Measurements from ENCODE around the gene TEKT1. TPM values are rescaled to one million over a fixed set of nuclear protein-coding genes. Genes with fewer than 3 reads are reported as not detected.

Gene TEKT1
- total RNA-seq, 1 experiment from 2014 or later = not detected

DNA sequence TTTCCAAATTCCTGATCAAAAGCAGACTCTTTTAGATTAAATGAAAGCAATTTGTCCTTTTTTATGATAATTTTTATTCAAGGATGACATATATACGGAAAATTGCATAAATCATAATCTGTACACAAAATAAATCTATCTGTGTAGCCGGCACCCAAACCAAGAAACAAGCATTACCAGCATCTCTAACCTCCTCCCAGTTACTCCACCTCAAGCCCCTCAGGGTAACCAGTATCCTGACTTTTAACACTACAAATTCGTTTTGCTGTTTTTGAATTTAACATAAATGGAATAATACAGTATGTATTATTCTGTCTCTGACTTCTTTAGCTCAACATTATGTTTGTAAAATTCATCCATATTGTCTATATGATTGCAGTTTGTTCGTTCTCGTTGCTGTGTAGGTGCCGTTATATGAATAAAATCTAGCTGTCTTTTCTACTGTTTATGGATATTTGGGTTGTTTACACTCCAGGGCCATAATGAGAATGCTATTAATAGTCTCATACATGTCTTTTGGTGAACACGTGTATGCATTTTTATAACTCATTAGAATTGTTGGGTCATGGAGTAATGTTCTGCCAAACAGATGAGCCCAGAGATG, 1.0 kb downstream of the TEKT1 start:
- H2AFZ ChIP-seq (ENCODE audit: low read length) = no peak overlapping the region
- H3K14ac ChIP-seq (ENCODE audit: insufficient read depth, low read length) = no peak overlapping the region
- no peaks in the 10 kb centered on the region for H3K9me3 ChIP-seq (ENCODE audit: control insufficient read depth, low read depth, low read length)
- peaks cover 5% of the 10 kb centered on the region for H3K23me2 ChIP-seq (ENCODE audit: insufficient read length, low read depth, low read length, poor library complexity, severe bottlenecking)
- peaks cover 3% of the 10 kb centered on the region in 2 experiments; a peak in 1 of 4 replicates for H3K4me1 Mint-ChIP-seq
- H4K20me1 ChIP-seq (ENCODE audit: control insufficient read depth, insufficient read depth, insufficient read length) = no peaks in the 10 kb centered on the region
- H2BK5ac ChIP-seq (ENCODE audit: insufficient read length, low read length) = no peak overlapping the region
- H3K9ac ChIP-seq (ENCODE audit: extremely low read depth, insufficient read length, low read length) = no peak overlapping the region
- H4K5ac ChIP-seq (ENCODE audit: insufficient read length, low read depth, low read length) = no peak overlapping the region
- no peaks in the 10 kb centered on the region for H3K36me3 Mint-ChIP-seq (ENCODE audit: insufficient read depth in 1 of 3, low read depth in 3 of 3)
- H3T11ph ChIP-seq (ENCODE audit: low read length) = no peak overlapping the region
- H3K27me3 Mint-ChIP-seq (ENCODE audit: low read depth) = peaks cover 61% of the 10 kb centered on the region
- H3K18ac ChIP-seq (ENCODE audit: insufficient read length, low read depth, low read length) = no peak overlapping the region
- no peaks in the 10 kb centered on the region for H3K79me2 ChIP-seq (ENCODE audit: insufficient read depth, low read length)
- no peak overlapping the region for H4K8ac ChIP-seq (replicated peaks; ENCODE audit: insufficient read length, low read depth, low read length)
- no peak overlapping the region for H2BK15ac ChIP-seq (ENCODE audit: low read depth, low read length)
- no peak overlapping the region for H3K56ac ChIP-seq (ENCODE audit: insufficient read length, low read depth, low read length)
- no peaks in the 10 kb centered on the region for H3K79me1 ChIP-seq (ENCODE audit: insufficient read depth, low read depth, low read length, poor library complexity, severe bottlenecking)
- H3K4me3 Mint-ChIP-seq = no peak overlapping the region
- no peak overlapping the region for H2AK5ac ChIP-seq (ENCODE audit: insufficient read length, low read length)
- peaks cover 4% of the 10 kb centered on the region; the same call in 1 of the 2 replicates for H3K27me3 ChIP-seq (ENCODE audit: insufficient read depth, low read length)
- no peak overlapping the region for H2BK12ac ChIP-seq (ENCODE audit: insufficient read length, low read depth, low read length)
- H2BK120ac ChIP-seq (ENCODE audit: low read depth, low read length, poor library complexity, severe bottlenecking) = no peak overlapping the region
- H3K4ac ChIP-seq (ENCODE audit: low read depth, low read length) = no peak overlapping the region
- no peak overlapping the region for H2BK20ac ChIP-seq (ENCODE audit: low read depth, low read length, poor library complexity, severe bottlenecking)
- WGBS (ENCODE audit: extremely low coverage, insufficient read length, low lambda C conversion rate) = no CpG with 5 or more reads among the region's 7 CpGs
- H4K91ac ChIP-seq (ENCODE audit: insufficient read length, low read depth, low read length) = no peak overlapping the region
- H3K27ac ChIP-seq (ENCODE audit: insufficient read length, low read depth, low read length) = no peak overlapping the region
- DNase-seq = no peak
- no peak overlapping the region for H3K4me2 ChIP-seq (ENCODE audit: insufficient read depth, insufficient read length, low read length)
- no peaks in the 10 kb centered on the region for H3K9me3 Mint-ChIP-seq
- TF ChIP-seq, protein P1, sequence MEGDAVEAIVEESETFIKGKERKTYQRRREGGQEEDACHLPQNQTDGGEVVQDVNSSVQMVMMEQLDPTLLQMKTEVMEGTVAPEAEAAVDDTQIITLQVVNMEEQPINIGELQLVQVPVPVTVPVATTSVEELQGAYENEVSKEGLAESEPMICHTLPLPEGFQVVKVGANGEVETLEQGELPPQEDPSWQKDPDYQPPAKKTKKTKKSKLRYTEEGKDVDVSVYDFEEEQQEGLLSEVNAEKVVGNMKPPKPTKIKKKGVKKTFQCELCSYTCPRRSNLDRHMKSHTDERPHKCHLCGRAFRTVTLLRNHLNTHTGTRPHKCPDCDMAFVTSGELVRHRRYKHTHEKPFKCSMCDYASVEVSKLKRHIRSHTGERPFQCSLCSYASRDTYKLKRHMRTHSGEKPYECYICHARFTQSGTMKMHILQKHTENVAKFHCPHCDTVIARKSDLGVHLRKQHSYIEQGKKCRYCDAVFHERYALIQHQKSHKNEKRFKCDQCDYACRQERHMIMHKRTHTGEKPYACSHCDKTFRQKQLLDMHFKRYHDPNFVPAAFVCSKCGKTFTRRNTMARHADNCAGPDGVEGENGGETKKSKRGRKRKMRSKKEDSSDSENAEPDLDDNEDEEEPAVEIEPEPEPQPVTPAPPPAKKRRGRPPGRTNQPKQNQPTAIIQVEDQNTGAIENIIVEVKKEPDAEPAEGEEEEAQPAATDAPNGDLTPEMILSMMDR (conservative IDR thresholded peaks at IDR 0.05) = no peak
- H3K27ac Mint-ChIP-seq = no peak overlapping the region
- H3K4me1 ChIP-seq (ENCODE audit: insufficient read depth, low read length) = no peaks in the 10 kb centered on the region
- no peak overlapping the region for H3K23ac ChIP-seq (ENCODE audit: insufficient read length, low read depth, low read length)
